OCI-LY3 (cell line): ENCODE results near the gene PTBP1.

ENCODE experiments used
- H2AFZ ChIP-seq: fragments of 200-600, 300-600 bp; shearing (Covaris generic); 2 replicates; pipeline ENCODE4 v1.6.0; 2014; ENCODE audit warnings: antibody characterized with exemption, low read depth, low read length
- H3K27ac ChIP-seq: fragments of 200-600, 300-600 bp; sonication (generic); 2 replicates; pipeline ENCODE4 v1.5.1; 2014; ENCODE audit warnings: mild to moderate bottlenecking, low read length, moderate library complexity, mixed read lengths
- H3K27me3 ChIP-seq: fragments of 200-600, 300-600 bp; sonication (generic); 2 replicates; pipeline ENCODE4 v1.6.1; 2014; ENCODE audit warnings: low read depth, low read length, mixed read lengths
- H3K36me3 ChIP-seq: fragments of 200-600, 300-600 bp; sonication (generic); replicated peaks from 2 replicates; pipeline ENCODE3; 2014; ENCODE audit warnings: low read depth, low read length, mixed read lengths
- H3K4me1 ChIP-seq: fragments of 300-600, 200-600 bp; sonication (generic); 2 replicates; pipeline ENCODE4 v1.6.1; 2014; ENCODE audit warnings: low read length, mixed read lengths
- H3K4me2 ChIP-seq: fragments of 200-600, 300-600 bp; sonication (generic); 2 replicates; pipeline ENCODE4 v1.6.1; 2014; ENCODE audit warnings: low read length, mixed read lengths
- H3K4me3 ChIP-seq: fragments of 300-600, 200-600 bp; sonication (generic); 2 replicates; pipeline ENCODE4 v1.5.1; 2014; ENCODE audit warnings: antibody characterized with exemption, mild to moderate bottlenecking, low read length, moderate library complexity
- H3K79me2 ChIP-seq: fragments of 300-600, 200-600 bp; shearing (Covaris generic); 2 replicates; pipeline ENCODE4 v1.6.1; 2014; ENCODE audit warnings: mild to moderate bottlenecking, low read length, mixed read lengths
- H3K9ac ChIP-seq: fragments of 300-600, 200-600 bp; shearing (Covaris generic); 2 replicates; pipeline ENCODE4 v1.6.0; 2014; ENCODE audit warnings: mild to moderate bottlenecking, low read length, moderate library complexity
- H3K9me3 ChIP-seq: fragments of 200-600, 300-600 bp; shearing (Covaris generic); 2 replicates; pipeline ENCODE4 v1.6.1; 2014; ENCODE audit warnings: low read length, mixed read lengths; ENCODE audit not compliant: insufficient read depth
- H4K20me1 ChIP-seq: fragments of 200-600, 300-600 bp; sonication (generic); 2 replicates; pipeline ENCODE4 v1.6.1; 2016; ENCODE audit warnings: low read length, mixed read lengths; ENCODE audit not compliant: insufficient read depth
- EZH2phosphoT487 ChIP-seq: fragments of 200-600 bp; shearing (Covaris generic); IDR thresholded peaks from 2 replicates; pipeline ENCODE4 v1.6.1; 2018; ENCODE audit warnings: antibody characterized with exemption, mixed run types, low read depth
- TF ChIP-seq, protein P1 (sequence below): fragments of 200-600, 300-600 bp; sonication (generic); IDR thresholded peaks from 2 replicates; pipeline ENCODE4 v1.5.1; 2014; ENCODE audit warnings: antibody characterized with exemption, low read length, low read depth

The PTBP1 gene

DNA sequence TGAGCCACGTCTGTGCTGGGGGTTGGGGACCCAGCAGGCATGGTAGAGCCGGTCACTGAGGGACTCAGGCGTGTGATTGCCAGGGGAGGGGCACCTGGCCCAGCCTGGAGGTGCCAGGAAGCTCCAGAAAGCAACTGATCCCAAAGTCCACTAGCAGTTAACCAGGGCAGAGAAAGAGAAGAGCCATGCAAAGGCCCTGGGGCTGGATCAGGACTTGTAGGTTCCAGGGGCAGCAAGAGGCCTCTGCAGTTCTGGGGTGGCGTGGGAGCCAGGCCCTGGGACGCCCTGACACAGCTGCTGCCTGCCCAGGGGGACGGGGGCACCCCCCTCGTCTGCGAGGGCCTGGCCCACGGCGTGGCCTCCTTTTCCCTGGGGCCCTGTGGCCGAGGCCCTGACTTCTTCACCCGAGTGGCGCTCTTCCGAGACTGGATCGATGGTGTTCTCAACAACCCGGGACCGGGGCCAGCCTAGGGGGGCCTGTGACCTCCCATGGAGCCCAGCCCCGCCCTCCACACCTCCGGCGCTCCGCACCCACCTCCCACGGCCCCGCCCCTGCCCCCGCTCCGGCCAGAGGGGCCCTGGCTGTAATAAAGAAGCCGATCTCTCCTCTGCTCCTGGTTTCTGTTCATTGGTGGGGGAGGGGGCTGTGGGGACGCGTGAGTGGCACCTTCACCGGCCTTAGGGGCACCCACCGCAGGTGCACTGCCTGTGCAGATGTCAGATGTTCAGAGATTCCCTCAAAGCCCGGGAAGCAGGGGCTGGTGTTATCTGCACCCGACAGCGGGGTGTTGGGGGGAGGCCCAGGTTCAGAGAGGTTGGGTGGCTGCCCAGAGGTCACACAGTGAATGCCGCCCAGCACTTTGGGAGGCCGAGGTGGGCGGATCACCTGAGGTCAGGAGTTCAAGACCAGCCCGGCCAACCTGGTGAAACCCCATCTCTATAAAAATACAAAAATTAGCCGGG is 34.4 kb downstream of the PTBP1 start:
- Histone ChIP-seq H3K4me2 (peak overlapping the region; percentile 39), H3K9me3 (no peaks in the 10 kb centered on the region), H3K79me2 (no peaks in the 10 kb centered on the region), H3K4me3 (peak overlapping the region; percentile 29), H3K27ac (no peak overlapping the region), H3K4me1 (peaks cover 26% of the 10 kb centered on the region), H4K20me1 (no peaks in the 10 kb centered on the region), H3K9ac (no peak overlapping the region), H3K36me3 (no peaks in the 10 kb centered on the region), H3K27me3 (peaks cover 21% of the 10 kb centered on the region), H2AFZ (no peak overlapping the region)
- TF ChIP-seq, protein P1, sequence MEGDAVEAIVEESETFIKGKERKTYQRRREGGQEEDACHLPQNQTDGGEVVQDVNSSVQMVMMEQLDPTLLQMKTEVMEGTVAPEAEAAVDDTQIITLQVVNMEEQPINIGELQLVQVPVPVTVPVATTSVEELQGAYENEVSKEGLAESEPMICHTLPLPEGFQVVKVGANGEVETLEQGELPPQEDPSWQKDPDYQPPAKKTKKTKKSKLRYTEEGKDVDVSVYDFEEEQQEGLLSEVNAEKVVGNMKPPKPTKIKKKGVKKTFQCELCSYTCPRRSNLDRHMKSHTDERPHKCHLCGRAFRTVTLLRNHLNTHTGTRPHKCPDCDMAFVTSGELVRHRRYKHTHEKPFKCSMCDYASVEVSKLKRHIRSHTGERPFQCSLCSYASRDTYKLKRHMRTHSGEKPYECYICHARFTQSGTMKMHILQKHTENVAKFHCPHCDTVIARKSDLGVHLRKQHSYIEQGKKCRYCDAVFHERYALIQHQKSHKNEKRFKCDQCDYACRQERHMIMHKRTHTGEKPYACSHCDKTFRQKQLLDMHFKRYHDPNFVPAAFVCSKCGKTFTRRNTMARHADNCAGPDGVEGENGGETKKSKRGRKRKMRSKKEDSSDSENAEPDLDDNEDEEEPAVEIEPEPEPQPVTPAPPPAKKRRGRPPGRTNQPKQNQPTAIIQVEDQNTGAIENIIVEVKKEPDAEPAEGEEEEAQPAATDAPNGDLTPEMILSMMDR: no peak
- 0 out of 2 replicates have a peak, but pooled peaks have one; percentile 50 for TF ChIP-seq EZH2phosphoT487

DNA sequence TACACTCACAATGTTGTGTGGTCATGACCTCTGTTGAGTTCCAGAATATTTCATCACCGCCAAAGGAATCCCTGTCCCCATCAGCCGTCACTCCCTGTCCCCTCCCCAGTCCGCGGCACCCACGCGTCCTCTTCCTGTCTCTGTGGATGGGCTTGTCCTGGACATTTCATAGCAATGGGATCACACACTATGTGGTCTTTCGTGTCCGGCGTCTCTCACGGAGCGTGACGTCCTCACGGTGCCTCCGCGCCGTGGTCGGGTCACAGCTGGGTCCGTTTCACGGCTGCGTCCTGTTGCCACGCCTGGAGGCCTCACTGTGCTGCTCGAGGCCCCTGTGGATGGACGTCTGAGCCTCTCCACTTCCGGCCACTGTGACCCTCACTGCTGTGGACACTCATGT is 37.0 kb downstream of the PTBP1 start:
- Histone ChIP-seq H3K27ac (no peak overlapping the region), H3K27me3 (peaks cover 23% of the 10 kb centered on the region), H2AFZ (no peak overlapping the region), H4K20me1 (no peaks in the 10 kb centered on the region), H3K79me2 (no peaks in the 10 kb centered on the region), H3K36me3 (no peaks in the 10 kb centered on the region), H3K4me1 (peaks cover 16% of the 10 kb centered on the region), H3K9me3 (no peaks in the 10 kb centered on the region), H3K9ac (no peak overlapping the region), H3K4me3 (no peak overlapping the region), H3K4me2 (no peak overlapping the region)
- TF ChIP-seq EZH2phosphoT487: no peak
- TF ChIP-seq, protein P1: no peak

DNA sequence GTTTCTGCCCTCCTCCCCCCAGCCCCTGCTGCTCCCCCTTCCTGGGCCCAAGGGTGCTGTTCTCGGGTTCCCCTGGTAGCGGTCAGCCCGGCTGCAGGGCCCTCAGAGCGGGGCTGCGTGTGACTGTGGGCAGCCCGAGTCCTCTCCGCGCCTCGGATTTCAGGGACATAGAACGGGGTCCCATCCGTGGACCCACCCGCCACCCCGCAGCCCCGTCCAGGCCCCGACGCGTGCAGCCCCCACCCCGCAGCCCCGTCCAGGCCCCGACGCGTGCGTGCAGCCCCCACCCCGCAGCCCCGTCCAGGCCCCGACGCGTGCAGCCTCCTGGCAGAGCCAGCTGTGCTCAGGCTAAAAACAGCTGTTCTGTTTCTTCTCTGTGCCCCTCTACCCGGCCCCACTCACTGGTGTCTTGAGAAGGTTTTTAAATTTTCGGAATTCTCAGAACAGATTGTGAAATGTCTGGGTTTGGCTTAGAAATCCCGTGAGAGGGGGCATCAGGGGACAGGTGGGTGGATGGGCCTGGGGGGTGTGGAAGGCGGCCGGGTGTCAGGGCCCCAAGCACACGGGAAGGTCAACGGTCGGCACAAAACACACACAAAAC is 38.1 kb downstream of the PTBP1 start:
- H3K27ac ChIP-seq: no peak overlapping the region
- H3K4me1 ChIP-seq: peaks cover 8% of the 10 kb centered on the region; the same call in 1 of the 2 replicates
- H3K79me2 ChIP-seq: no peaks in the 10 kb centered on the region
- no peak overlapping the region for H3K4me2 ChIP-seq
- H3K27me3 ChIP-seq: peaks cover 20% of the 10 kb centered on the region
- no peak overlapping the region for H3K9ac ChIP-seq
- no peak overlapping the region for H2AFZ ChIP-seq
- H3K4me3 ChIP-seq: no peak overlapping the region
- H4K20me1 ChIP-seq: no peaks in the 10 kb centered on the region
- TF ChIP-seq, protein P1: no peak
- TF ChIP-seq EZH2phosphoT487: no peak
- no peaks in the 10 kb centered on the region for H3K9me3 ChIP-seq
- no peaks in the 10 kb centered on the region for H3K36me3 ChIP-seq
